ENCODE measurements around the gene SLC22A1.
A peak's percentile ranks its signal among the peaks of the same experiment; 100 is the strongest.
"Not testable (repeated sequence)": the region's sequence is repeated elsewhere in the genome, so short reads cannot be mapped to it uniquely, and the experiment has no call there.

Gene SLC22A1

DNA sequence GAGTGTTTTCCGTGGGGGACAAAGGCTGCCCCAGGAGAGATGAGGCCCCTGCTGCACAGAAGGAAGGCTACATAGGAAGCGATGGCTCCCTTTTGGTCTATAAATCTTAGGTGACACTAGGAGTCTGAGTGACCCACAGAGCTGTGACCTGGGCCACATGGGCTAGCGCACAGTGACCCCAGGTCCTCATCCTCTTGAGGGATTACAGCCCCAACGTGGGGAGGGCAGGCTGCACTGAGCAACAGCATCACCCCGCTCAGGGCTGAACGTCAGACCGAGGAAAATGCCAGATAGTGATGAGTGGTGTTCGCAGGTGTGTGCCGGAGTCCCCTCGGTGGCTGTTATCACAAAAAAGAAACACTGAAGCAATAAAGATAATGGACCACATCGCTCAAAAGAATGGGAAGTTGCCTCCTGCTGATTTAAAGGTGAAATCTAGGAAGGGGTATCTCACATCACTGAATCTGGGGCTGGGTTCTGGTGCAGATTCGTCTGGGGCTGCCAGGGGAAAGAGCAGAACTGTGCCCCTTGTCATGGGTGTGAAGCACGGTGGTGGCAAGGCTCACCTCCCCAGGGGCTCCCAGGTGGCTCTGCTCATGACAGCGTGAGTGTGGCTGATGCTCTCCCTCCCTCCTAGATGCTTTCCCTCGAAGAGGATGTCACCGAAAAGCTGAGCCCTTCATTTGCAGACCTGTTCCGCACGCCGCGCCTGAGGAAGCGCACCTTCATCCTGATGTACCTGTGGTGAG lies 14.5 kb downstream of the SLC22A1 start:
- no peak for TF ChIP-seq POLR2A (IDR thresholded peaks at IDR 0.05; ENCODE audit: extremely low read depth, insufficient read length)
- no peak for DNase-seq (ENCODE audit: low read depth)
- no peak overlapping the region for H3K4me3 ChIP-seq (ENCODE audit: low read depth, low read length)

DNA sequence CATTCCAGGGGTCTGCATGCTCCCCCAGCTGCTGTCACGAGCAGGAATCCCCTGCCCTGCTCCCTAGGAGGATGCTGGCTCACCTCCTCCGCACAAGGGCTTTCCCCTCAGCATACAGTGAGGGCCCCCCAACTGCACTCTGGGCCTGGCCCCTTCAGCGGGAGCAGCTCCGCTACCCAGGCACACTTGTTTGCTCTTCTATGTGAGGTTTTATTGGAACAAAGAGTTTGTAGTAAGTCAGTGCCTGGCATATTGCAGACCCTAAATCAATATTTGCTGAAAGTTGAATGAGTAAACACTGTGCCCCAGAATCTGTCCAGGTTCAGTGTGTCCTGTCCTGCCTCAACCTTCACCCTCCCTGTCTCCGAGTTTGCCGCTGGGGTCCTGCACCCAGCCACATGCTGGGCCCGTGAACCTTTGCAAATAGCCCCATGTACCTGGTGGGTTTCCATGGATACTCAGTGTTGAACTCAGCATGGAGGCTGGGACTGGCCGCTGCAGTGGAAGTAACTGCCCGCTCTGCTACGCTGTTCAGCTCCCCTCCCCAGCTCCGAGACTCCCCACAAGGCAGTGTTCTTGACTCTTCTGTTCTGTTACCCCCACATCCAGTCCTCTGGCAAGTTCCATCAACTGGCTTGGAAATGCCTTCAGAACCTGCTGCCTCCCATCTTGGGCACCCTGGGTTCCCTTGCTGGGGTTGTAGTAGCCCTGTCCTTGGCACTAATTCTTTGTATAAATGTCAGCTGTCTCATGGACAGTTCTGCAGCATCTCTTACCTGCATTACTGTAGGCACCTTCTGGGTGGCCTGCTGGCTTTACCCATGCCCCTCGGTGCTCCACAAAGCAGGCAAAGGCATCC lies 15.7 kb downstream of the SLC22A1 start:
- DNase-seq (ENCODE audit: low read depth), result no peak
- H3K4me3 ChIP-seq (ENCODE audit: low read depth, low read length), result no peak overlapping the region
- TF ChIP-seq POLR2A (IDR thresholded peaks at IDR 0.05; ENCODE audit: extremely low read depth, insufficient read length), result no peak
- TF ChIP-seq, protein P1, sequence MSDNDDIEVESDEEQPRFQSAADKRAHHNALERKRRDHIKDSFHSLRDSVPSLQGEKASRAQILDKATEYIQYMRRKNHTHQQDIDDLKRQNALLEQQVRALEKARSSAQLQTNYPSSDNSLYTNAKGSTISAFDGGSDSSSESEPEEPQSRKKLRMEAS (IDR thresholded peaks at IDR 0.05; ENCODE audit: low read depth, low read length), result no peak
- TF ChIP-seq, protein P2, sequence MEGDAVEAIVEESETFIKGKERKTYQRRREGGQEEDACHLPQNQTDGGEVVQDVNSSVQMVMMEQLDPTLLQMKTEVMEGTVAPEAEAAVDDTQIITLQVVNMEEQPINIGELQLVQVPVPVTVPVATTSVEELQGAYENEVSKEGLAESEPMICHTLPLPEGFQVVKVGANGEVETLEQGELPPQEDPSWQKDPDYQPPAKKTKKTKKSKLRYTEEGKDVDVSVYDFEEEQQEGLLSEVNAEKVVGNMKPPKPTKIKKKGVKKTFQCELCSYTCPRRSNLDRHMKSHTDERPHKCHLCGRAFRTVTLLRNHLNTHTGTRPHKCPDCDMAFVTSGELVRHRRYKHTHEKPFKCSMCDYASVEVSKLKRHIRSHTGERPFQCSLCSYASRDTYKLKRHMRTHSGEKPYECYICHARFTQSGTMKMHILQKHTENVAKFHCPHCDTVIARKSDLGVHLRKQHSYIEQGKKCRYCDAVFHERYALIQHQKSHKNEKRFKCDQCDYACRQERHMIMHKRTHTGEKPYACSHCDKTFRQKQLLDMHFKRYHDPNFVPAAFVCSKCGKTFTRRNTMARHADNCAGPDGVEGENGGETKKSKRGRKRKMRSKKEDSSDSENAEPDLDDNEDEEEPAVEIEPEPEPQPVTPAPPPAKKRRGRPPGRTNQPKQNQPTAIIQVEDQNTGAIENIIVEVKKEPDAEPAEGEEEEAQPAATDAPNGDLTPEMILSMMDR (IDR thresholded peaks at IDR 0.05; ENCODE audit: low read depth, low read length), result no peak
- TF ChIP-seq MYC (IDR thresholded peaks at IDR 0.05; ENCODE audit: low read depth, low read length), result no peak

DNA sequence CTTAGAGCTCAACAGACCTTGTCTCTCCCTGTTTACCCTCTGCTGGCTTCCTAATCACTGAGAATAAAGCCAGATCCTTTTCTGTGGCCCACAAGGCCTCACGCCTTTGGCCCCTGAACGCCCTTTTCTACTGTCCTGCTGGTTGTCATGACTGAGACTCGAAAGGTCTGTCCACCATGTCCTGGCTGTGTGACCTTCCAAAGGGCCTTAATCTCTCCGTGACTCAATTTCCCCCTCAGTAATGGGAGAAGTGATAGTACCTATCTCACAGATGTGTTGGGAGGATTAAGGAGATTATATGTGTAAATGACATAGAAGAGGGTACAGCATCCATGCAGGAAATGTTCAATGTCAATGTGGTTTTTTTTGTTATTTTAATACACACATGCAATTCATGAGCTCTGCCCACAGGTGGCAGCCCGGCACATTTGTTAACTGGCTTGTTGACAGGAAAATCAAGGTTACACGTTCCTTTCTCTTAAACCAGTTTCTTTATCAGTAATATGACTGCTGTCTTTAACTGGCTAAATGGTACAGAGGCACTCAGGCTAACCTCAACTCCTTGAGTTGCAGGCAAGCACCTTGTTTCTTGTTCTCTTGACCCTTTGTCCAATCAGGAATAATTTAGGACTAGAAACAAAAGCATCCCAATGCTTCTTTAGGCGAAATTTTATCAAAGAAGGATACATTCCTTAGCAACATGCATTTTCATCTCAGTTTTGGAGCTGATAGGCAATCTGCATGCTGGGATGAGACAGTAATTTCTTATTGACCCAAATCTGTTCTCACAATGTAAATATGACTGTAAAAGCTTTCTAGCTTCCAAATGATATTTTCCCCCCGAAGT lies 16.6 kb downstream of the SLC22A1 start:
- TF ChIP-seq, protein P1 (IDR thresholded peaks at IDR 0.05; ENCODE audit: low read depth, low read length), result peak; percentile 74
- TF ChIP-seq POLR2A (IDR thresholded peaks at IDR 0.05; ENCODE audit: extremely low read depth, insufficient read length) (no peak), MYC (IDR thresholded peaks at IDR 0.05; ENCODE audit: low read depth, low read length) (peak; percentile 43; the same call in 1 of the 2 replicates)
- TF ChIP-seq, protein P2 (IDR thresholded peaks at IDR 0.05; ENCODE audit: low read depth, low read length), result peak; percentile 73
- peak; percentile 63 for DNase-seq (ENCODE audit: low read depth)
- H3K4me3 ChIP-seq (ENCODE audit: low read depth, low read length), result no peak overlapping the region

DNA sequence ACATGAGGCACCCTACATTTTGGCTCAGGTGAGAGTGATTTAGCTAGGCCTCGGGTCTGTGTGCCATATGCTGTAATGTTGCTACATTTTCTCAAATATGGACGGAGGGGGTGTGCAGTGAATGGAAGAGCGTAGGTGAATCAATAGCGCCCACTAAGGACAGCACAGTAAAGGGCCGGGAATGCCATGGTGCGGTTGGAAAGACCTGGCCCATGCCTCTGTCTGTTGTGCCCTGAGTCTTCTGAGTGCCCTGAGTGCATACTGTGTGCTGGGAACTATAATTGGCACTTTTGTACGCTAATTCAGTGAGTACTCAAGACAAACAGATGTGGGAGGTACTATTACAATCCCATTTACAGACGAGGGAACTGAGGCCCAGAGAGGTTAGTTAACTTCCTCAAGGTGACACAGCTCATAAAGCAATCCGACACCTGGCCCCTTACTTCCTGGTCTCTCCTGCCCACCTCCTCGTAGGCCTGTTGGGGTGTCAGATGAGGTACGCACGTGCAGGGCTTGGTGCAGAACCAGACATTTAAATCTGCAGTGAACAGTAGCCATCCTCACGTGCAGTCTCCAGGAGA lies 17.3 kb downstream of the SLC22A1 start:
- TF ChIP-seq MYC (IDR thresholded peaks at IDR 0.05; ENCODE audit: low read depth, low read length) (no peak), POLR2A (IDR thresholded peaks at IDR 0.05; ENCODE audit: extremely low read depth, insufficient read length) (no peak)
- TF ChIP-seq, protein P1 (IDR thresholded peaks at IDR 0.05; ENCODE audit: low read depth, low read length), result no peak
- TF ChIP-seq, protein P2 (IDR thresholded peaks at IDR 0.05; ENCODE audit: low read depth, low read length), result no peak
- H3K4me3 ChIP-seq (ENCODE audit: low read depth, low read length), result no peak overlapping the region
- DNase-seq (ENCODE audit: low read depth), result no peak

DNA sequence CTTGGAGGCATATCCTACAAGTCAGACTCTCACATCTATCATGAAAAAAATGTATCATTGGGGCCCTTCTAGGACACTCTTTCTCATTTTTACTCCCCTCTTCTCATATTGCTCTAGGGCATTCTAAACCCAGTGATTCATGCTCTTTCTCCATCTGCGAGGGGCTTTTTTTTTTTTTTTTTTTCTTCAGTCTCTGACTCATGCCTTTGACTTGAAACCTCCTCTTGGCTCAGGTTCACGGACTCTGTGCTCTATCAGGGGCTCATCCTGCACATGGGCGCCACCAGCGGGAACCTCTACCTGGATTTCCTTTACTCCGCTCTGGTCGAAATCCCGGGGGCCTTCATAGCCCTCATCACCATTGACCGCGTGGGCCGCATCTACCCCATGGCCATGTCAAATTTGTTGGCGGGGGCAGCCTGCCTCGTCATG lies 17.8 kb downstream of the SLC22A1 start:
- H3K4me3 ChIP-seq (ENCODE audit: low read depth, low read length), result no peak overlapping the region
- no peak for DNase-seq (ENCODE audit: low read depth)
- TF ChIP-seq POLR2A (IDR thresholded peaks at IDR 0.05; ENCODE audit: extremely low read depth, insufficient read length) (no peak), MYC (IDR thresholded peaks at IDR 0.05; ENCODE audit: low read depth, low read length) (no peak)
- TF ChIP-seq, protein P1 (IDR thresholded peaks at IDR 0.05; ENCODE audit: low read depth, low read length), result no peak
- TF ChIP-seq, protein P2 (IDR thresholded peaks at IDR 0.05; ENCODE audit: low read depth, low read length), result no peak

DNA sequence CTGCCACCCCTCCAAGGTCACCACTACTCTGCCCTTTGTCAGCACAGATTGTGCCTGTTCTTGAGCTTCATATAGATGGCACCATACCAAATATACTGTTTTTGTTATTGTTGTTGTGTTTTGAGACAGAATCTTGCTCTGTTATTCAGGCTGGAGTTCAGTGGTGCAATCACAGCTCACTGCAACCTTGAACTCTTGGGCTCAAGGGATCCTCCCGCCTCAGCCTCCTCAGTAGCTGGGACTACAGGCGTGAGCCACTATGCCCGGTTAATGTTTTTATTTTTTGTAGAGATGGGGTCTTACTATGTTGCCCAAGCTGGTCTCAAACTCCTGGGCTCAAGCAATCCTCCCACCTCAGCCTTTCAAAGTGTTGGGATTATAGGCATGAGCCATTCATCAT lies 18.9 kb downstream of the SLC22A1 start:
- H3K4me3 ChIP-seq (ENCODE audit: low read depth, low read length); DNase-seq (ENCODE audit: low read depth): not testable (repeated sequence)
